ENCODE measurements around the gene PRR30. TPM values are rescaled to one million over a fixed set of nuclear protein-coding genes. Genes with fewer than 3 reads are reported as not detected.

The PRR30 gene
- total RNA-seq, 1 experiment from 2014 or later = not detected

DNA sequence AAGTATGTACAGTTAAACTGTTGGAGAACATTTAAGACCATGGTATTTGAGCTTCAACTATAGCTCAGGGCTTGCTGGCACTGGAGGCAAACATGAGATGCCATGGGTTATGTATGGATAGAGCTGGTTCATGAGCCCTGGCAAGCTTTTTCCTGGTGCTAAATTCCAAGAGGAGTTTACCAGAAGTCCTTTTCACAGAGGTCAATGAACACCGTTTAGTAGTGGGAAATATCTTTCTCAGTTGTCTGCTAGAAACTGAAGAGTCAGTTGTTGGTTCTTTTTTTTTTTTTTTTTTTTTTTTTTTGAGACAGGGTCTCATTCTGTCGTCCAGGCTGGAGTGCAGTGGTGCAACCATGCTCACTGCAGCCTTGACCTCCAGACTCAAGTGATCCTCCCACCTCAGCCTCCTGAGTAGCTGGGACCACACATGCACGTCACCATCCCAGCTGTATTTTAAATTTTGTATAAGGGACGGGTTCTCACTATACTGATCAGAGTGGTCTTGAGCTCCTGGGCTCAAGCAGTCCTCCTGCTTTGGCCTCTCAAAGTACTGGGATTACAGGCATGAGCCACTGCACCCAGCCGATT, 51.3 kb downstream of the PRR30 start:
- Histone ChIP-seq H3K27ac (ENCODE audit: low read length) (no peak overlapping the region), H3K4me3 (ENCODE audit: low read length) (no peak overlapping the region), H3K27me3 (ENCODE audit: low read length) (no peaks in the 10 kb centered on the region), H3K9me2 (replicated peaks; ENCODE audit: insufficient read depth, low read length) (no peaks in the 10 kb centered on the region), H3K4me1 (ENCODE audit: low read length) (peaks cover 23% of the 10 kb centered on the region), H2AFZ (ENCODE audit: low read length) (no peak overlapping the region), H3K79me2 (ENCODE audit: low read length) (no peaks in the 10 kb centered on the region), H4K20me1 (ENCODE audit: insufficient read depth, low read depth, low read length) (no peaks in the 10 kb centered on the region), H3K36me3 (ENCODE audit: insufficient read depth, low read length) (no peaks in the 10 kb centered on the region), H3K4me2 (ENCODE audit: low read depth, low read length, poor library complexity, severe bottlenecking) (no peak overlapping the region), H3K9ac (ENCODE audit: low read length) (no peak overlapping the region), H3K9me3 (ENCODE audit: low read length) (no peaks in the 10 kb centered on the region)
- DNase-seq = no peak

Other genes starting within 250 kb of the PRR30 start
- 0.30 and 0.65 TPM in 2 replicates for gene MAPRE3, start 168.8 kb downstream of the PRR30 start, total RNA-seq (2014; rRNA removed; shearing (Covaris generic); ENCODE audit: low replicate concordance)
- gene TMEM214, start 106.4 kb downstream of the PRR30 start, total RNA-seq (2014; rRNA removed; shearing (Covaris generic); ENCODE audit: low replicate concordance) = 20.8 and 31.8 TPM in 2 replicates
- 30.0 and 35.7 TPM in 2 replicates for gene AGBL5, start 87.7 kb downstream of the PRR30 start, total RNA-seq (2014; rRNA removed; shearing (Covaris generic); ENCODE audit: low replicate concordance)
- gene OST4, start 67.8 kb downstream of the PRR30 start, total RNA-seq (2014; rRNA removed; shearing (Covaris generic); ENCODE audit: low replicate concordance) = 201 and 402 TPM in 2 replicates
- gene EMILIN1, start 60.8 kb downstream of the PRR30 start, total RNA-seq (2014; rRNA removed; shearing (Covaris generic); ENCODE audit: low replicate concordance) = 0.47 TPM in 1 of 2 replicates, not detected in the other
- 3.5 and 4.1 TPM in 2 replicates for gene KHK, start 52.6 kb downstream of the PRR30 start, total RNA-seq (2014; rRNA removed; shearing (Covaris generic); ENCODE audit: low replicate concordance)
- not detected in 2 replicates for gene CGREF1, start 20.3 kb downstream of the PRR30 start, total RNA-seq (2014; rRNA removed; shearing (Covaris generic); ENCODE audit: low replicate concordance)
- 1.4 and 2.4 TPM in 2 replicates for gene ABHD1, start 15.6 kb downstream of the PRR30 start, total RNA-seq (2014; rRNA removed; shearing (Covaris generic); ENCODE audit: low replicate concordance)
- 65.7 and 81.4 TPM in 2 replicates for gene PREB, start 4.8 kb downstream of the PRR30 start, total RNA-seq (2014; rRNA removed; shearing (Covaris generic); ENCODE audit: low replicate concordance)
- gene TCF23, start 9.6 kb upstream of the PRR30 start, total RNA-seq (2014; rRNA removed; shearing (Covaris generic); ENCODE audit: low replicate concordance) = not detected in 2 replicates
- 125 and 167 TPM in 2 replicates for gene ATRAID, start 72.6 kb upstream of the PRR30 start, total RNA-seq (2014; rRNA removed; shearing (Covaris generic); ENCODE audit: low replicate concordance)
- gene SLC5A6, start 72.9 kb upstream of the PRR30 start, total RNA-seq (2014; rRNA removed; shearing (Covaris generic); ENCODE audit: low replicate concordance) = 23.7 and 38.4 TPM in 2 replicates
- 69.5 and 71.4 TPM in 2 replicates for gene CAD, start 78.0 kb upstream of the PRR30 start, total RNA-seq (2014; rRNA removed; shearing (Covaris generic); ENCODE audit: low replicate concordance)
- 0.19 and 0.29 TPM in 2 replicates for gene SLC30A3, start 123.6 kb upstream of the PRR30 start, total RNA-seq (2014; rRNA removed; shearing (Covaris generic); ENCODE audit: low replicate concordance)
- not detected in 2 replicates for gene DNAJC5G, start 136.0 kb upstream of the PRR30 start, total RNA-seq (2014; rRNA removed; shearing (Covaris generic); ENCODE audit: low replicate concordance)
- not detected in 2 replicates for gene TRIM54, start 143.0 kb upstream of the PRR30 start, total RNA-seq (2014; rRNA removed; shearing (Covaris generic); ENCODE audit: low replicate concordance)
- gene UCN, start 169.0 kb upstream of the PRR30 start, total RNA-seq (2014; rRNA removed; shearing (Covaris generic); ENCODE audit: low replicate concordance) = 2.5 and 7.1 TPM in 2 replicates
- 103 and 126 TPM in 2 replicates for gene MPV17, start 183.7 kb upstream of the PRR30 start, total RNA-seq (2014; rRNA removed; shearing (Covaris generic); ENCODE audit: low replicate concordance)
- gene GTF3C2, start 217.4 kb upstream of the PRR30 start, total RNA-seq (2014; rRNA removed; shearing (Covaris generic); ENCODE audit: low replicate concordance) = 44.2 and 79.0 TPM in 2 replicates
- 30.6 and 35.3 TPM in 2 replicates for gene EIF2B4, start 230.9 kb upstream of the PRR30 start, total RNA-seq (2014; rRNA removed; shearing (Covaris generic); ENCODE audit: low replicate concordance)
- 77.4 and 116 TPM in 2 replicates for gene SNX17, start 231.2 kb upstream of the PRR30 start, total RNA-seq (2014; rRNA removed; shearing (Covaris generic); ENCODE audit: low replicate concordance)
- 7.0 and 12.6 TPM in 2 replicates for gene ZNF513, start 241.3 kb upstream of the PRR30 start, total RNA-seq (2014; rRNA removed; shearing (Covaris generic); ENCODE audit: low replicate concordance)